MM.1S (cell line): ENCODE results near the gene AKAP9.
"Not testable (repeated sequence)": the region's sequence is repeated elsewhere in the genome, so short reads cannot be mapped to it uniquely, and the experiment has no call there.

Experiments
- DNase-seq: peaks from one replicate; pipeline ENCODE4 v3.0.0-alpha.2; 2015
- H2AFZ ChIP-seq: fragments of 300-600 bp; sonication (generic); 2 replicates; pipeline ENCODE4 v1.6.0; 2016; ENCODE audit warnings: antibody characterized with exemption, low read length
- H3F3A ChIP-seq: fragments of 300-600 bp; sonication (generic); 2 replicates; pipeline ENCODE4 v1.6.1; 2016; ENCODE audit warnings: mild to moderate bottlenecking, antibody characterized with exemption, low read length, moderate library complexity, mixed read lengths; ENCODE audit not compliant: insufficient read depth
- H3K27ac ChIP-seq: fragments of 300-600 bp; sonication (generic); 2 replicates; pipeline ENCODE4 v1.5.1; 2016; ENCODE audit warnings: mild to moderate bottlenecking, low read length
- H3K27me3 ChIP-seq: fragments of 300-600 bp; sonication (generic); replicated peaks from 2 replicates; pipeline ENCODE4 v1.6.0; 2016; ENCODE audit warnings: low read length; ENCODE audit not compliant: insufficient read depth
- H3K36me3 ChIP-seq: fragments of 300-600 bp; sonication (generic); replicated peaks from 2 replicates; pipeline ENCODE4 v1.6.1; 2016; ENCODE audit warnings: mild to moderate bottlenecking, low read length, mixed read lengths; ENCODE audit not compliant: insufficient read depth
- H3K4me1 ChIP-seq: fragments of 300-600 bp; sonication (generic); 2 replicates; pipeline ENCODE4 v1.6.1; 2016; ENCODE audit warnings: low read length, mixed read lengths
- H3K4me2 ChIP-seq: fragments of 300-600 bp; sonication (generic); 2 replicates; pipeline ENCODE4 v1.6.0; 2016; ENCODE audit warnings: low read depth, low read length
- H3K4me3 ChIP-seq: fragments of 300-600 bp; sonication (generic); 2 replicates; pipeline ENCODE4 v1.5.1; 2016; ENCODE audit warnings: low read length, mixed read lengths
- H3K79me2 ChIP-seq: fragments of 300-600 bp; sonication (generic); 2 replicates; pipeline ENCODE4 v1.6.1; 2016; ENCODE audit warnings: mixed run types, low read length, mixed read lengths
- H3K9ac ChIP-seq: fragments of 300-600 bp; sonication (generic); 2 replicates; pipeline ENCODE4 v1.6.1; 2016; ENCODE audit warnings: low read length, mixed read lengths
- H3K9me2 ChIP-seq: fragments of 300-600 bp; sonication (generic); replicated peaks from 2 replicates; pipeline ENCODE4 v1.6.1; 2016; ENCODE audit warnings: mild to moderate bottlenecking, low read length, mixed read lengths; ENCODE audit not compliant: insufficient read depth
- H3K9me3 ChIP-seq: fragments of 300-600 bp; sonication (generic); replicated peaks from 2 replicates; pipeline ENCODE4 v1.6.1; 2016; ENCODE audit warnings: mild to moderate bottlenecking, low read length, mixed read lengths; ENCODE audit not compliant: insufficient read depth
- H4K20me1 ChIP-seq: fragments of 300-600 bp; sonication (generic); 2 replicates; pipeline ENCODE4 v1.6.1; 2016; ENCODE audit warnings: mild to moderate bottlenecking, low read length, moderate library complexity, mixed read lengths; ENCODE audit not compliant: insufficient read depth
- EZH2 ChIP-seq: fragments of 300-600 bp; sonication (generic); optimal IDR thresholded peaks from 2 replicates; pipeline ENCODE3; 2017; ENCODE audit warnings: low read depth, mild to moderate bottlenecking, antibody characterized with exemption, low read length, mixed read lengths
- EZH2phosphoT487 ChIP-seq: fragments of 300-600 bp; sonication (generic); IDR thresholded peaks from 2 replicates; pipeline ENCODE4 v1.6.1; 2018; ENCODE audit warnings: antibody characterized with exemption, low read length
- TF ChIP-seq, protein P1 (sequence below): fragments of 300-600 bp; sonication (generic); IDR thresholded peaks from 2 replicates; pipeline ENCODE4 v1.5.1; 2016; ENCODE audit warnings: antibody characterized with exemption, low read length, mixed read lengths

The AKAP9 gene

GRCh38 chr7:91947948-91948347 lies 7.3 kb downstream of the AKAP9 start:
- H3K9me3 ChIP-seq: no peaks in the 10 kb centered on the region
- no peaks in the 10 kb centered on the region for H3K27me3 ChIP-seq
- H3K4me3 ChIP-seq: no peak overlapping the region
- TF ChIP-seq EZH2phosphoT487 (no peak), EZH2 (no peak)
- TF ChIP-seq, protein P1, sequence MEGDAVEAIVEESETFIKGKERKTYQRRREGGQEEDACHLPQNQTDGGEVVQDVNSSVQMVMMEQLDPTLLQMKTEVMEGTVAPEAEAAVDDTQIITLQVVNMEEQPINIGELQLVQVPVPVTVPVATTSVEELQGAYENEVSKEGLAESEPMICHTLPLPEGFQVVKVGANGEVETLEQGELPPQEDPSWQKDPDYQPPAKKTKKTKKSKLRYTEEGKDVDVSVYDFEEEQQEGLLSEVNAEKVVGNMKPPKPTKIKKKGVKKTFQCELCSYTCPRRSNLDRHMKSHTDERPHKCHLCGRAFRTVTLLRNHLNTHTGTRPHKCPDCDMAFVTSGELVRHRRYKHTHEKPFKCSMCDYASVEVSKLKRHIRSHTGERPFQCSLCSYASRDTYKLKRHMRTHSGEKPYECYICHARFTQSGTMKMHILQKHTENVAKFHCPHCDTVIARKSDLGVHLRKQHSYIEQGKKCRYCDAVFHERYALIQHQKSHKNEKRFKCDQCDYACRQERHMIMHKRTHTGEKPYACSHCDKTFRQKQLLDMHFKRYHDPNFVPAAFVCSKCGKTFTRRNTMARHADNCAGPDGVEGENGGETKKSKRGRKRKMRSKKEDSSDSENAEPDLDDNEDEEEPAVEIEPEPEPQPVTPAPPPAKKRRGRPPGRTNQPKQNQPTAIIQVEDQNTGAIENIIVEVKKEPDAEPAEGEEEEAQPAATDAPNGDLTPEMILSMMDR: no peak
- H3K9ac ChIP-seq: no peak overlapping the region
- peaks cover 98% of the 10 kb centered on the region for H3K79me2 ChIP-seq
- H3F3A ChIP-seq: peaks cover 3% of the 10 kb centered on the region; the same call in 1 of the 2 replicates
- no peaks in the 10 kb centered on the region for H3K9me2 ChIP-seq
- no peak overlapping the region for H3K27ac ChIP-seq
- no peak overlapping the region for H2AFZ ChIP-seq
- no peaks in the 10 kb centered on the region for H3K36me3 ChIP-seq
- H3K4me1 ChIP-seq: peaks cover 15% of the 10 kb centered on the region
- peaks cover 13% of the 10 kb centered on the region; the same call in 1 of the 2 replicates for H4K20me1 ChIP-seq
- H3K4me2 ChIP-seq: no peak overlapping the region
- DNase-seq: no peak

GRCh38 chr7:91949221-91950009 lies 8.8 kb downstream of the AKAP9 start:
- no peak for DNase-seq
- H3K79me2 ChIP-seq: peaks cover 98% of the 10 kb centered on the region
- H3K4me3 ChIP-seq: no peak overlapping the region
- H3K36me3 ChIP-seq: no peaks in the 10 kb centered on the region
- no peak overlapping the region for H2AFZ ChIP-seq
- H3K4me2 ChIP-seq: no peak overlapping the region
- peaks cover 4% of the 10 kb centered on the region; the same call in 1 of the 2 replicates for H3F3A ChIP-seq
- H3K27me3 ChIP-seq: no peaks in the 10 kb centered on the region
- TF ChIP-seq, protein P1: no peak
- TF ChIP-seq EZH2phosphoT487: no peak
- TF ChIP-seq EZH2: no peak
- H3K9me3 ChIP-seq: no peaks in the 10 kb centered on the region
- no peaks in the 10 kb centered on the region for H3K9me2 ChIP-seq
- no peak overlapping the region for H3K27ac ChIP-seq
- H3K9ac ChIP-seq: no peak overlapping the region
- peaks cover 19% of the 10 kb centered on the region; the same call in 1 of the 2 replicates for H4K20me1 ChIP-seq
- H3K4me1 ChIP-seq: peaks cover 17% of the 10 kb centered on the region

- H3K79me2 ChIP-seq: peaks cover 98% of the 10 kb centered on the region
- H4K20me1 ChIP-seq: peaks cover 23% of the 10 kb centered on the region; the same call in 1 of the 2 replicates
These were observed 13.0 kb downstream of the AKAP9 start for GRCh38 chr7:91953618-91954017.

GRCh38 chr7:91956464-91956863 lies 15.8 kb downstream of the AKAP9 start:
- H2AFZ ChIP-seq, H3K27me3 ChIP-seq, H3K4me1 ChIP-seq, H3K9ac ChIP-seq, H3K36me3 ChIP-seq, H3K4me3 ChIP-seq, H3K27ac ChIP-seq, H3K9me2 ChIP-seq, H3F3A ChIP-seq, DNase-seq, H3K4me2 ChIP-seq, H3K9me3 ChIP-seq: not testable (repeated sequence)
- Histone ChIP-seq H3K79me2 (peaks cover 91% of the 10 kb centered on the region), H4K20me1 (peaks cover 17% of the 10 kb centered on the region; the same call in 1 of the 2 replicates)

More at GRCh38 chr7:91953618-91954017, 13.0 kb downstream of the AKAP9 start:
- peak; percentile 24 for DNase-seq
- H2AFZ ChIP-seq: no peak overlapping the region
- no peak overlapping the region for H3K4me3 ChIP-seq
- no peaks in the 10 kb centered on the region for H3K36me3 ChIP-seq
- H3F3A ChIP-seq: peaks cover 4% of the 10 kb centered on the region; the same call in 1 of the 2 replicates
- H3K9me3 ChIP-seq: no peaks in the 10 kb centered on the region
- no peaks in the 10 kb centered on the region for H3K9me2 ChIP-seq
- TF ChIP-seq, protein P1: peak; percentile 37
- TF ChIP-seq EZH2 (no peak), EZH2phosphoT487 (no peak)
- H3K27ac ChIP-seq: no peak overlapping the region
- H3K4me1 ChIP-seq: peaks cover 10% of the 10 kb centered on the region
- H3K4me2 ChIP-seq: no peak overlapping the region
- no peak overlapping the region for H3K9ac ChIP-seq
- H3K27me3 ChIP-seq: no peaks in the 10 kb centered on the region
